GM21786 (cell line): ENCODE measurements around the gene IL1A.

Experiments
- ATAC-seq: cut with Tn5 transposase; IDR thresholded peaks from one replicate; pipeline ENCODE4 v1.9.1; 2021; ENCODE audit not compliant: unreplicated experiment

The IL1A gene

DNA sequence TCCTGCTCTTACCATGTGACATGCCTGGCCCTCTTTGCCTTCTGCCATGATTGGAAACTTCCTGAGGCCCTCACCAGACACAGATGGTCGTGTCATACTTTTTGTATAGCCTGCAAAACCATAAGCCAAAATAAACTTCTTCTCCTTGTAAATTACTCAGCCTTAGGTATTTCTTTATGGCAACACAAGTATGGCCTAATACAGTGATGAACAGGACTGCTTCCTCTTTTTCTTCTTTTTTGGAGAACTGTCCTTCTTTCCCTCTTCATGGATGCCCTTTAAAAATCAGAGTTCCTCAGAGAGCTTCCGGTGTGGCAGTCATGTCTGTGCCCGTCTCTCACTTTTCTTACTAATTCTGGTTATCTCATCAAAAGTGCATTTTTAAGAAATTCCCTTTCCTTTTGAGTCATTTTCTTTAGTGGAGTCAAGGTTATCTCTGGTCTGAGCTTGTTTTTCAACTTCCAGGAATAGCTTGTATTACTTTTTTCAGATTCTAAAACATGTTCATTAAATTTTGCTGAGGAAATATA is 9.2 kb upstream of the IL1A start:
- ATAC-seq = peak; percentile 48

DNA sequence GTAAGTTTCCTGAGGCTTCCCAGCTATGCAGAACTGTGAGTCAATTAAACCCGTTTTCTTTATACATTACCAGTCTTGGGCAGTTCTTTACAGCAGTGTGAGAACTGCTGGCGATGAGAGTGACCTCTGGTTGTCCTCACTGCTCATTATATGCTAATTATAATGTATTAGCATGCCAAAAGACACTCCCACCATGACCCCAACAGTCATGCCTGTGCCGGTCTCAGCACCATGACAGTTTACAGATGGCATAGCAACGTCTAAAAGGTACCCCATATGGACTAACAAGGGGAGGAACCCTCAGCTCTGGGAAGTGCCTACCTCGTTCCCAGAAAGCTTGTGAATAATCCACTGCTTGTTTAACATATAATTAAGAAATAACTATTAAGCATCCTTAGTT is 8.1 kb upstream of the IL1A start:
- no peak for ATAC-seq

DNA sequence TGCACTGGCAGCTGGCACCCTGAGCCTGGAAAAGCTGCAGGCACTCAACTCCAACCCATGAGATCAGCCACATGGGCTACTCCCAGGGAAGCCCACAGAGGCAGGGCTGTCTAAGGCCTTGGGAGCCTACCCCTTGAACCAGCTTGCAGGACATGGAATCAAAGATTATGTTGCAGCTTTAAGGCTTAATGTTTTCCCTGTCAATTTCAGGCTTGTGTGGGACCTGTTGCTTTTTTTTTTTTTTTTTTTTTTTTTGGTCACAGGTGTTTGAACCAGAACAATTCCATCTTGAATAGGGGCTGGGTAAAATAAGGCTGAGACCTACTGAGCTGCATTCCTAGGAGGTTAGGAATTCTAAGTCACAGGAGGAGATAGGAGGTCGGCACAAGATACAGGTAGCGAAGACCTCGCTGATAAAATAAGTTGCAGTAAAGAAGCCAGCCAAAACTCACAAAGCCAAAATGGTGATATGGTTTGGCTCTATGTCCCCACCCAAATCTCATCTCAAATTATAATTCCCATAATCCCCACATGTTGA is 7.5 kb upstream of the IL1A start:
- ATAC-seq = no peak

DNA sequence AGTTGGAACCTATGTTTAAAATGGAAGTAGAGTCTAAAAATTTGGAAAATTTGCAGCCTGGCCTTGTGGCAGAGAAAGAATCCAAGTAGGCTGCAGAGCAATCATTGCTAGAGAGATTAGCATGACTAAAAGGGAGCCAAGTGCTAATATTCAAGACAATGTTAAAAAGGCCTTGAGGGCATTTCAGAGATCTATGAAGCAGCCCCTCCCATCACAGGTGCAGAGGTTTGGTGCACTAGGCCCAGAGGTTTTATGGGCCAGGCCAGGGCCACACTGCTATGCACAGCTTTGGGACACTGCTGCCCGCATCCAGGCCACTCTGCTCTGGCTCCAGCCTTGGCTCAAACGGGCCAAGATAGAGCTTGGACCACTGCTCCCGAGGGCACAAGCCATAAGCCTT is 6.7 kb upstream of the IL1A start:
- ATAC-seq = no peak

DNA sequence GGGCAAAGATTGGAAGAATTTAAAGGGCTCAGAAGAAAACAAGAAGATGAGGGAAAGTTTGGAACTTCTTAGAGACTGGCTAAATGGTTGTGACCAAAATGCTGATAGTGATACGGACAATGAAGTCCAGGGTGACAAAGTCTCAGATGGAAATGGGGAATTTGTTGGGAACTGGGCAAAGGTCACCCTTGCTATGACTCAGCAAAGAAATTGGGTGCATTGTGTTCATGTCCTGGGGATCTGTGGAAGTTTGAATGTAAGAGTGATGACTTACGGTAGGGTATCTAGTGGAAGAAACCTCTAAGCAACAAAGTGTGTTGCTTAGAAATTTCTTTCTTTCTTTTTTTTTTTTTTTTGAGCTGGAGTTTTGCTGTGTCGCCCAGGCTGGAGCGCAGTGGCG is 6.0 kb upstream of the IL1A start:
- ATAC-seq = no peak

DNA sequence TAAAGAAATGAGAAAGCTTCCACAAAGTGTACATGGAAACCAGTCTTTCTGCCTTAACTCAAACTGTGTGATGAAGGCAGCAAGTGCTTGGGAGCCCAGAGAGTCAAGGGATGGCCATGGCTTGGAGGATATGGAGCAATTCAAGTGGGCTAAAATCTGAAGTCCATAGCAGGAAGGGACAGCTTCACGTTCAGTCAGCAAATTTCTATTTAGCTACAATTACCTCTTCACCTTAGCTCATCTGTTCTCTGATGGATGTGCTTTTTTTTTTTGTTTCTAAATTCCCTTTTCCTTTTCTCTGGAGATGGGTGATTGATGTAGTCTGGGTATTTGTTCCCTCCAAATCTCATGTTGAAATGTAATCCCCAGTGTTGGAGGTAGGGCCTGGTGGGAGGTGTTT is 4.9 kb upstream of the IL1A start:
- no peak for ATAC-seq

DNA sequence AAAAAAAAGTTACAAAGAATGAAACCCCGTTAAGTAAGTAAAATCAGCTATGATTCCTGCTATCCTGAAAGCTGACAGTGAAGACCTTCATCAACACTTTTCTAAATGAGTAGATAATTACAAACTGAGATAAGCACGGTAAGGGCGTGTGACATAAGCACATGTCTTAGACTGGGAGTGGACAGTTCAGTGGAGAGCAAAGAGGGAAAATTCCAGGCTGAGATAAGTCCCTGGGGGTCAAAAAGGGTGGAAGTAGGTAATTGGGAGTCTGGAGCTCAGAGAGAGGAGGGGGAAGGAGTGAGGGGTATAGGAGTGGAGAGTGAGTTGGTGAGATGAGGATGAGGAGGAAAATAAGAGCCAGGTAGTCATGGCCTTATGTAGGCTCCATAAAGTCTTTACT is 4.4 kb upstream of the IL1A start:
- no peak for ATAC-seq

DNA sequence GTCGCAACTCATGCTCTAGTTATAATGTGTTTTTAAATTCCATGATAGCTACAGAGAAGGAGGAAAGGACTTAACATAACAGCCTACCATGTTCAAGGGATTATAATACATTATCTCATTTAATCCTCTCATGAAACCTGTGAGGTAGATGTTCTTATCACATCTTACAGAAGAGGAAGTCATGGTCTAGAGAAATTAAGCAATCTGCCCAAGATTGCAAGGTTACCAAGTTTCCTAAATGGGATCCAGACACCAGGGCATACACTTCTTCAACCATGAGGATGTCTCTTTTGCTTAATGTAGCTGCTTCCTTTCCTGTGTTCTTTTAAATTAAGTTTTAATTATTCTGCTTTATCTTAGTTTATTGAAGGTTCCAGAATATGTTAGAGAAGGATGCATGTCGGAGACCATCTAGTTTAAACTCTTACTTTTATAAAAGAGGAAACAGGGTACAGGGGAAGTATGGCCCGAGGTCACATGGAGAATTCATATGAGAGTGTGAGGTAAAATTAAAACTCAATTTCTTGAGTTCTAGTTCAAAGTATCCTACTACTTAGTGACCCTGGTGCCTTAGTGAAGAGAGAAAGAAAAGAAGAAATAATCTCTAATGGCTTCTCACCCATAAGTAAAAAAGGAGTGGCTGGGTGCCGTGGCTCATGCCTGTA is 3.6 kb upstream of the IL1A start:
- ATAC-seq = no peak

DNA sequence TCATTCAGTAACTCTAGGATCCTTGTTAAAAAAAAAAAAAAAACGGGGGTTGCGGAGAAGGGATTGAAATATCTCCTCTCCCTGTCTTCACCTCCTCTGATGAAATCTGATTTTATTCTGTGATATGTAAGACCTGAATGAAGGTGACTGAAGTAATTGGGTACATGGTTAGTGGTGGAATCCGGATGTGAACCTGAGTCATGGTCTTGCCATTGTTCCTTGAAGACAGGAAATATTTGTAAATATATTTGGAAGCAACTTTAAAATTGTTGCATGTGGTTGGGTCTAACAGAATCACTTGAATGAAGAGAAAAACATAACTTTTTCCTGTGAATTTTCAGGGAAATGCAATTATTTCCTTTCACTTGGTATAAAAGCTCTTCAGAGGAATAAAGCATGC is 3.0 kb upstream of the IL1A start:
- no peak for ATAC-seq

DNA sequence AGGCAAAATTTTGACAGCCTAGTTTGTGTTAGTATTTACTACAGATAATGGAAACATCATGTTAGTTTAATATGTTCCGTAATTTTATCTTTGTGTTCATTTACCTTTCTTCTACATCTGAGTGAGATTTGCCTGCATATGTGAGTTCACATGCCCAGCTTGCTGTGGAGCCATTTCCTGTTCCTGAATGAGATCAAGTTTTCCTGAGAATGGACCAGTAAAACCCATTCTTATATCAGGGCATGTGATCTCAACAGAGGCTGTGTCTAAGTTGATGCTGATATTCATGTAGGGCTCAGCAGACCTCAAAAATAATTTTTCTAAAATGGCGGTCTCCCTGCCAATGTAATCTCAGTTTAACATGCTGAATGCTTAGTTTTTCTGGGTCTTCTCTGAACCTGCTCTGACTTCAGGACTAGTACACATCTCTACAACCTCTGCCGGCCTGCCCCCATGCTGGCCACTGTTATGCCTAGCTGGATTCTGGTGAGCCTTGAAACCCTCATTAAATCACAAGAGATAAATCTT is 1.0 kb downstream of the IL1A start:
- ATAC-seq = no peak

DNA sequence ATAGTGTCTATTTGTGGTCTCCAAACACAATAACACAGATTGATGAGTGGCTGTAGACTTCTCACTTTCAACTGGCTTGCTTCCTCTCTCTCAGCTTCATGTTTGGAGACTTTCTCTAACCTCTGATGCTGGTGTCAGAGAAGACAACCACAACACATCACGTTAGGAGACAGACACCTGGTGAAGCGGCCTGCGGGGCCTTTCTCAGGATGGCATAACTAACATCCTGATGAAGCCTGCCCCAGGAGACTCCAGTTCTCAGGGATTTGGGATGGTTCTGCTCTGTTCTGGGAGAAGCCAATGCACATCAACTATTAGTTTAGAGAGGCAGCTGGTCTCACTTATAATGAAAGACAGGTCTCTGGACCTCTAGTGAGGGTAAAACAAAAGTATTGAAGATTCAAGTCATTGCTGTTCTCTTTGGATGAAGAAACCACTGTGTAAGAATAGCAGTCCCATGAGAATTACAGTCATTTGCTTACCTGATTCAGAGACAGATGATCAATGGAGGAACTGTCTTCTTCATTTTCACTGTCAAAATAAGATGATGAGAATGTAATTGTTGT is 2.0 kb downstream of the IL1A start:
- peak; percentile 85 for ATAC-seq

DNA sequence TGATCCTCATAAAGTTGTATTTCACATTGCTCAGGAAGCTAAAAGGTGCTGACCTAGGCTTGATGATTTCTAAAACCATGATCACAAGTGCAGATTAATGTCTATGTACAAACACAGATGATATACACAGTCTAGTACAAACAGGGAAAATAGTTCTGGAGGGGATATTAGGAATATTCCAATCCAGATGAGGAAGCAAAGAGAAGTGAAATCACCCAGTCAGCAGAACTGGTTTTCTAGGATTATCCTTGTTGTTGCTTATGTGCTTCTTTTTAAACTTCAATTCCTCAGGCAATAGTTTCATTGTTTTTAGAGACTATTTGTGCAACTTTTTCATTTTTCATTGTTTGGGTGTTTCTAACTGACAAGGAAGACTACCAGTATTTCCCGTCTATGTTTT is 4.7 kb downstream of the IL1A start:
- no peak for ATAC-seq

DNA sequence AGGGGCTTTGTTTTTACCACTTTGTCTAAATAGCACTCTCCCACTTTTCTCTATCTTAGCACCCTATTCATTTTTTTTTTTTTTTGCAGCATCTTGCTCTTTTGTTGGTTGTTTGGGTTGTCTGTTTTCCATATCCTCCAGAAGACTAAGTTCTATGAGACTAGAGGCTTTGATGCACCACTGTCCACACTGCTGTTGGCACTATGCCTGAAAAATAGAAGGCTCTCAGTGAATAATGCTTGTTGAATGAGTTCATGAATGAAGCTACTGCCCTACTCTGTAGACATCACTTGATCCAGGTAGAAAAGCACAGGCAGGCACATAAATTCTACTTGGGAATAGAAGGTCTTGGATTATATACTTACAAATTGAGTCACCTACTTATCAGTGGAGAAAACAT is 7.3 kb downstream of the IL1A start:
- no peak for ATAC-seq

DNA sequence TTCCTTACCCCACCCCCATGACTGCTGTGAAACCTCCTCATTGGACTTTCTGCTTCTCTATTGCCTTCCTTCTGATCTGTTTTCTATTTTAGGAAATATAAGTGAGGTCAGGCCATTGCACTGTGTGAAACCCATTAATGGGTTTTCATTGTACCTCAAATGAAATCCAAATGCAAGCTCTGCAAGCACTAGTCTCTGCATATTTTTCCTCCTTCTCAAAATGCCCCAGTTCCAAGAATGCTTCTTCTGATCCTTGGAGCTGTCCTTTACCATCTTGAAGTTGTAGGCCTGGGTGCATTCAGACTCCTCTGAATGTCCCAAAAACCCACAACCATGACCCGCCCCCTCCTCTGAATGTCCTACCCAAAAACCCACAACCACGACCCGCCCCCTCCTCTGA is 8.2 kb downstream of the IL1A start:
- ATAC-seq = no peak

DNA sequence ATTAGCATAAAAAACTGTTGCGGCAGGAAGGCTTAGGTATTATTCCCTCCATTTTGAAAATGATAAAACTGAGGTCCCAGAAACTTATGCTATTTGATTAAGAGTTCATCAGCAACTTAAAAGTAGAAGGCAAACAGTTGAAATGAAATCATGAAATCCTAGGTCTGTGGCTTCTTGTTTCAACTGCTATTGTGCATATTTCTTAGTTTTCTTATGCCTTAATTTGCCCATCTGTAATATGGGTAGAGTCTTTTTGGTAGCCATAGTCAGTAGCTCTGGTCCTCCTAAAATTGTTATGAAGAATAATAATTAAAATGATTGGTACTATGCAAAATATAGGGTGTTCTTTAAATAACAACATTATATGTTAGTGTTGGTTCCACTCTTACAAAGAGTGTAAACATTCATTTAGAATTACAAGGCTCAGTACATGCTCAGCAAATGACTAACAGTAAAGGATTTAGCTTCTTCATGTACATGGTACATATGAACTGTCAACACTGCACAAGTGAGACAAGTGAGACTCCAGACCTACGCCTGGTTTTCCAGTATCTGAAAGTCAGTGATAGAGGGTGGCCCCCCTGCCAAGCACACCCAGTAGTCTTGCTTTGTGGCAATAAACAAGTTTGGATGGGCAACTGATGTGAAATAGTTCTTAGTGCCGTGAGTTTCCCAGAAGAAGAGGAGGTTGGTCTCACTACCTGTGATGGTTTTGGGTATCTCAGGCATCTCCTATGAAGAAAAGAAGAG is 9.6 kb downstream of the IL1A start:
- ATAC-seq = no peak

DNA sequence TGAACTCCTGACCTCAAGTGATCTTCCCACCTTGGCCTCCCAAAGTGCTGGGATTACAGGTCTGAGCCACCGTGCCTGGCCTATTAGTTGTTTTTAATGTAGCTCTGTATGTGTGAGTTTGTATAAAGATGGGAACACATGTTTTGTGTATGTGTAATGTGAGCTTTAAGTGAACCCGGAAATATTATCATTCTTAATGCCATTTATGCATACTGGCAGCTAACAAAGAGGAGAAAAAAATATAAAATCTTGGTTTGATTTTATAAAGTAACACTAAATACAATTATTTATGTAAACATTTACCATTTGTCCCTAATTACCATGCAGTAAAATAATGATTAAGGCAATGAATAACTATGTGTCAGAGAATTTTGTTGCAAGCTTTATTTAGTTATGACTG is 10.7 kb downstream of the IL1A start:
- no peak for ATAC-seq

DNA sequence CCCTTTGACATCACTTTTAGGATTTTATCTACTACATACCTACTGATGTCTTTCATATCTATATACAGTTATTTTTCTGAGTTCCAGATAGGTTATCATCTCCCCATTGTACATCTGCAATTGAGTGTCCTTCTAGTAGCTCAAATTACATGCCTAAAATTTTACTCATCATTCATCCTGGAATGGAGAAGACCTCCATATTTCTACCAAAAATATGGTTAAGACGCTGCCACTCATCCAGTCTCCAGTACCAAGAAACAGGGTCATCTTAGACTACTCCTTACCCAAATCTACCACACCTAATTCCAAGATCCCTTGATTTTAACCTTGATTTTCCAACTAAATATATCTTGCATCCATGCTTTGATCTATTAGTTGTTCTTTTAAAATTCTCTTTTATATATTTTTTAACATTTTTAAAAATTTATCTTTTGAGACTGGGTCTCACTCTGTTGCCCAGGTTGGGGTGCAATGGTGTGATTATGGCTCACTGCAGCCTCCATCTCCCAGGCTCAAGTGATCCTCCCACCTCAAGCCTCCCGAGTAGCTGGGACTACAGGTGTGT is 11.3 kb downstream of the IL1A start:
- no peak for ATAC-seq

DNA sequence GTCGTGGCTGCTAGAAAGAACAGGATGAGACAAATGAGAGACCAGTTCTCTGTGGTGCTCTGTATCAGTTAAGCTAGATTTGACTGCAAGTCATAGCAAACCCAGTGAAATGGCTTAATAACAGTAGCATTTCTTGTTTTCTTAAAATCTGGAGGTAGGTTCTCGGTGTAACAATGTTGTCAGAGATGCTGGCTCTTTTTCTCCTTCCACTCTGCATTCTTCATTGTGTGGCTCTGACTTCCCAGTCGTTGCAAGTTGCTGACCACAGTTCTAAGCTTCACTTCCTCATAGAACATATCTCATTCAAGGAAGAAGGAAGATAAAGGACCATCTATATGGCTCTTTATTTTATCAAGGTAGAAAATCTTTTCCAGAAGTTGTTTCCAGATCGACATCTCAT is 12.0 kb downstream of the IL1A start:
- peak; percentile 50 for ATAC-seq

DNA sequence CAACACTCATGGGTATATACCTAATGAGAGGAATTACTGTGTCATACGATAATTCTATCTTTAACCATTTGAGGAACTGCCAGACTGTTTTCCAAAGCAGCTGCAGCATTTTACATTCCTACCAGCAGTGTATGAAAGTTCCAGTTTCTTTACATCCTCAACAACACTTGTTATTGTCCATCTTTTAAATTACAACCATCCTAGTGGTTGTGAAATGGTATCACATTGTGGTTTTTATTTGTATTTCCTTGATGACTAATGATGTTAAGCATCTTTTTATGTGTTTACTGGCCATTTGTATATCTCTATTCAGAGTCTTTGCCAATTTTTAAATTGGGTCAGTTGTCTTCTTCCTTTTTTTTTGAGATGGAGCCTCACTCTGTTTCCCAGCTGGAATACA is 15.9 kb downstream of the IL1A start:
- ATAC-seq = no peak

DNA sequence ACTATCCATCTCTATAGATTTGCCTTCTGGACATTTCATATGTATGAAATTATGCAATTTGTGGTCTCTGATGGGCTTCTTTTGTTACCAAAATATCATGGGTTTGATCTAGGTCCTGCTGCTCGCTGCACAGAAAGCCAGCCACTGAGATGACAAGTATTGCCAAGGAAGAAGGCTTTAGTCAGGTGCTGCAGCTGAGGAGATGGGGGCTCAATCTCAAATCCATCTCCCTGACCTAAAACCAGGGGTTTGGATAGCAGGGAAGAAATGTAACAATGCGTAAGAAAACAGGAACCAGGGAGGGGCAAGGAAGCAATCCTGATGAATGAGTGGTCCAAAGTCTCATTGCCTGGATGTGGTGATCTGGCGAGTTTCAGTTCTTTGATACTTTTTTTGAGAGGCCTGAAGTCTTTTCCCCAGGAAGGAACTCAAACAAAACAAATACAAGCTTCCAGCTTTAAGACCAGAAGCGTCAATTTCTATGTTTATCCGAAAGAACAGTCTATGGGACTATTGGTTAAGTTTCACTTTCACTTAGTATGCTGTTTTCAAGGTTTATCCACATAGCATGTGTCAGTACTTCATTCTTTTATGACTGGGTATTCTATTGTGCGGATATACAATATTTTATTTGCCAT is 16.5 kb downstream of the IL1A start:
- no peak for ATAC-seq

DNA sequence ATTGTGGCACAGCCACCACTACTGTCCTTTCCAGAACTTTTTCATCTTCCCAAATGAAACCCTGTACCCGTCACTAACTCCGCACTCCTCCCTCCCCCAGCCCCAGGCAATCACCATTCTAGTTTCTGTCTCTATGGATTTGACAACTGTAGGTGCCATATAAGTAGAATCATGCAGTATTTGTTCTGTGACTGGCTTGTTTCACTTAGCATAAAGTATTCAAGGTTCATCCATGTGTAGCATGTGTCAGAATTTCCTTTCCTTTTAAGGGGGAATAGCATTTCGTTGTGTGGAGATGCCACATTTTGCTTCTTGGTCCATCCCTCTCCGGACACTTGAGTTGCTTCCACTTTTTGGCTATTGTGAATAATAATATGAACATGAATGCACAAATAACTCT is 19.0 kb downstream of the IL1A start:
- ATAC-seq = no peak
